Neural cell (in vitro differentiated cells): ENCODE results near the gene RHBDD3. TPM values are rescaled to one million over a fixed set of nuclear protein-coding genes. Genes with fewer than 3 reads are reported as not detected.

ENCODE experiments used
- H2AFZ ChIP-seq: fragments of 200-600, 300-800 bp; sonication (generic), shearing (Covaris generic); 2 replicates; pipeline ENCODE4 v1.6.0; 2014; ENCODE audit warnings: low read depth, mild to moderate bottlenecking, antibody characterized with exemption, low read length, moderate library complexity
- H3F3A ChIP-seq: fragments of 200-600 bp; shearing (Covaris generic); 2 replicates; pipeline ENCODE4 v1.6.1; 2016; ENCODE audit warnings: mild to moderate bottlenecking, moderate library complexity, mixed read lengths, antibody characterized with exemption, low read length; ENCODE audit not compliant: insufficient read depth, poor library complexity, severe bottlenecking
- H3K27ac ChIP-seq: fragments of 200-600, 300-800 bp; sonication (generic), shearing (Covaris generic); 2 replicates; pipeline ENCODE4 v1.5.1; 2014; ENCODE audit warnings: mild to moderate bottlenecking, low read length, moderate library complexity
- H3K27me3 ChIP-seq: fragments of 300-800, 200-600 bp; sonication (generic), shearing (Covaris generic); 2 replicates; pipeline ENCODE4 v1.6.0; 2014; ENCODE audit warnings: mild to moderate bottlenecking, low read depth, low read length, moderate library complexity; ENCODE audit not compliant: insufficient read depth
- H3K36me3 ChIP-seq: fragments of 300-800, 200-600 bp; sonication (generic), shearing (Covaris generic); 2 replicates; pipeline ENCODE4 v1.5.1; 2014; ENCODE audit warnings: mild to moderate bottlenecking, antibody characterized with exemption, low read length, moderate library complexity; ENCODE audit not compliant: insufficient read depth
- H3K4me2 ChIP-seq: fragments of 300-800, 200-600 bp; sonication (generic), shearing (Covaris generic); 2 replicates; pipeline ENCODE4 v1.6.0; 2014; ENCODE audit warnings: mild to moderate bottlenecking, low read length
- H3K4me3 ChIP-seq: fragments of 300-800, 200-600 bp; sonication (generic), shearing (Covaris generic); 2 replicates; pipeline ENCODE4 v1.5.1; 2014; ENCODE audit warnings: mild to moderate bottlenecking, low read length, moderate library complexity
- H3K79me2 ChIP-seq: fragments of 200-600 bp; shearing (Covaris generic); replicated peaks from 2 replicates; pipeline ENCODE4 v1.6.0; 2014; ENCODE audit warnings: mild to moderate bottlenecking, low read length, moderate library complexity; ENCODE audit not compliant: insufficient read depth
- H3K9ac ChIP-seq: fragments of 300-800, 200-600 bp; sonication (generic), shearing (Covaris generic); 2 replicates; pipeline ENCODE4 v1.6.1; 2016; ENCODE audit warnings: mild to moderate bottlenecking, low read length, mixed read lengths
- H3K9me2 ChIP-seq: fragments of 200-600 bp; shearing (Covaris generic); 2 replicates; pipeline ENCODE4 v1.6.1; 2016; ENCODE audit warnings: mild to moderate bottlenecking, low read length, mixed read lengths; ENCODE audit not compliant: insufficient read depth
- H3K9me3 ChIP-seq: fragments of 200-600, 300-800 bp; sonication (generic), shearing (Covaris generic); 2 replicates; pipeline ENCODE4 v1.6.1; 2016; ENCODE audit warnings: mild to moderate bottlenecking, mixed run types, low read length, moderate library complexity, mixed read lengths
- H4K20me1 ChIP-seq: fragments of 200-600 bp; shearing (Covaris generic); 2 replicates; pipeline ENCODE4 v1.6.1; 2016; ENCODE audit warnings: mild to moderate bottlenecking, mixed run types; ENCODE audit not compliant: insufficient read depth
- EP300 ChIP-seq: fragments of 450-650 bp; conservative IDR thresholded peaks from 2 replicates; pipeline ENCODE4 v1.6.1; 2014; ENCODE audit warnings: antibody characterized with exemption, mild to moderate bottlenecking, moderate library complexity; ENCODE audit not compliant: poor library complexity, severe bottlenecking
- EZH2 ChIP-seq: fragments of 200-600, 300-800 bp; shearing (Covaris generic), sonication (generic); IDR thresholded peaks from 2 replicates; pipeline ENCODE4 v1.6.1; 2014; ENCODE audit warnings: antibody characterized with exemption, low read length, borderline replicate concordance, mild to moderate bottlenecking; ENCODE audit not compliant: insufficient read depth, poor library complexity, severe bottlenecking
- MXI1 ChIP-seq: fragments of 450-650 bp; conservative IDR thresholded peaks from 2 replicates; pipeline ENCODE4 v1.6.1; 2014; ENCODE audit warnings: antibody characterized with exemption, mild to moderate bottlenecking; ENCODE audit not compliant: poor library complexity, severe bottlenecking
- POLR2AphosphoS5 ChIP-seq: IDR thresholded peaks from 2 replicates; pipeline ENCODE4 v1.6.1; 2012
- RAD21 ChIP-seq: fragments of 450-650 bp; conservative IDR thresholded peaks from 2 replicates; pipeline ENCODE4 v1.6.1; 2014; ENCODE audit warnings: antibody characterized with exemption, mild to moderate bottlenecking, moderate library complexity
- SMC3 ChIP-seq: fragments of 450-650 bp; conservative IDR thresholded peaks from 2 replicates; pipeline ENCODE4 v1.6.1; 2014; ENCODE audit warnings: antibody characterized with exemption, mild to moderate bottlenecking, moderate library complexity; ENCODE audit not compliant: poor library complexity
- TAF1 ChIP-seq: IDR thresholded peaks from 2 replicates; pipeline ENCODE4 v1.6.1; 2012; ENCODE audit warnings: low read depth
- polyA plus RNA-seq: library from polyadenylated mRNA; depleted of rRNA; stranded (reverse); fragments of >200 nt; gene quantifications from 2 replicates; pipeline ENCODE4 v1.2.3, GENCODE V29; 2014
- TF ChIP-seq, protein P1 (sequence below): IDR thresholded peaks from 2 replicates; pipeline ENCODE4 v1.6.1; 2012; ENCODE audit warnings: borderline replicate concordance
- TF ChIP-seq, protein P2 (sequence below): fragments of 450-650 bp; IDR thresholded peaks from 2 replicates; pipeline ENCODE4 v1.5.1; 2014; ENCODE audit warnings: antibody characterized with exemption, mild to moderate bottlenecking, moderate library complexity; ENCODE audit not compliant: poor library complexity, severe bottlenecking

Gene RHBDD3
- polyA plus RNA-seq, 1 donor from 2014 or later = 114 TPM

DNA sequence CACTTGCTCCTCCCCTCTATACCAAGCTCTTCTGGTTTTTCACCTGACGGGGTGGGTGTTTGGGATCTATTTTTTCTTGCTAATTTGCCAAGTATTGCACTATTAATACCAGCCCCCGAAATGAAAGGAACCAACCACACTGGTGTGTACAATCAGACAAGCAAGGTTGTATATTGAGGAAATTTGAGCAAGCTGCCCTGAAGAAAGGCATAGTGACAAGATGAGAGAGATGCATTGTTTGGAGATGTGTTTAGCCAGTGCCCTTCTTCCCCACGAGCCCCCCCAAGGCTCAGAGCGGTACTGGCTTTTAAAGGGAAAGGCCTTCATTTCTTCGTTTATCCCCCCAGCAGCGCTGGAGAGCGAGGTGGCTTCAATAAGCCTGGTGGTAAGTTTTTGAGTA is 23.4 kb upstream of the RHBDD3 start:
- no peak overlapping the region for H2AFZ ChIP-seq
- no peak overlapping the region for H3K9ac ChIP-seq
- no peak for TF ChIP-seq RAD21
- TF ChIP-seq POLR2AphosphoS5 = no peak
- no peak for TF ChIP-seq EZH2
- TF ChIP-seq MXI1 = no peak
- no peak for TF ChIP-seq EP300
- TF ChIP-seq, protein P1, sequence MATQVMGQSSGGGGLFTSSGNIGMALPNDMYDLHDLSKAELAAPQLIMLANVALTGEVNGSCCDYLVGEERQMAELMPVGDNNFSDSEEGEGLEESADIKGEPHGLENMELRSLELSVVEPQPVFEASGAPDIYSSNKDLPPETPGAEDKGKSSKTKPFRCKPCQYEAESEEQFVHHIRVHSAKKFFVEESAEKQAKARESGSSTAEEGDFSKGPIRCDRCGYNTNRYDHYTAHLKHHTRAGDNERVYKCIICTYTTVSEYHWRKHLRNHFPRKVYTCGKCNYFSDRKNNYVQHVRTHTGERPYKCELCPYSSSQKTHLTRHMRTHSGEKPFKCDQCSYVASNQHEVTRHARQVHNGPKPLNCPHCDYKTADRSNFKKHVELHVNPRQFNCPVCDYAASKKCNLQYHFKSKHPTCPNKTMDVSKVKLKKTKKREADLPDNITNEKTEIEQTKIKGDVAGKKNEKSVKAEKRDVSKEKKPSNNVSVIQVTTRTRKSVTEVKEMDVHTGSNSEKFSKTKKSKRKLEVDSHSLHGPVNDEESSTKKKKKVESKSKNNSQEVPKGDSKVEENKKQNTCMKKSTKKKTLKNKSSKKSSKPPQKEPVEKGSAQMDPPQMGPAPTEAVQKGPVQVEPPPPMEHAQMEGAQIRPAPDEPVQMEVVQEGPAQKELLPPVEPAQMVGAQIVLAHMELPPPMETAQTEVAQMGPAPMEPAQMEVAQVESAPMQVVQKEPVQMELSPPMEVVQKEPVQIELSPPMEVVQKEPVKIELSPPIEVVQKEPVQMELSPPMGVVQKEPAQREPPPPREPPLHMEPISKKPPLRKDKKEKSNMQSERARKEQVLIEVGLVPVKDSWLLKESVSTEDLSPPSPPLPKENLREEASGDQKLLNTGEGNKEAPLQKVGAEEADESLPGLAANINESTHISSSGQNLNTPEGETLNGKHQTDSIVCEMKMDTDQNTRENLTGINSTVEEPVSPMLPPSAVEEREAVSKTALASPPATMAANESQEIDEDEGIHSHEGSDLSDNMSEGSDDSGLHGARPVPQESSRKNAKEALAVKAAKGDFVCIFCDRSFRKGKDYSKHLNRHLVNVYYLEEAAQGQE = no peak
- no peak for TF ChIP-seq TAF1
- TF ChIP-seq, protein P2, sequence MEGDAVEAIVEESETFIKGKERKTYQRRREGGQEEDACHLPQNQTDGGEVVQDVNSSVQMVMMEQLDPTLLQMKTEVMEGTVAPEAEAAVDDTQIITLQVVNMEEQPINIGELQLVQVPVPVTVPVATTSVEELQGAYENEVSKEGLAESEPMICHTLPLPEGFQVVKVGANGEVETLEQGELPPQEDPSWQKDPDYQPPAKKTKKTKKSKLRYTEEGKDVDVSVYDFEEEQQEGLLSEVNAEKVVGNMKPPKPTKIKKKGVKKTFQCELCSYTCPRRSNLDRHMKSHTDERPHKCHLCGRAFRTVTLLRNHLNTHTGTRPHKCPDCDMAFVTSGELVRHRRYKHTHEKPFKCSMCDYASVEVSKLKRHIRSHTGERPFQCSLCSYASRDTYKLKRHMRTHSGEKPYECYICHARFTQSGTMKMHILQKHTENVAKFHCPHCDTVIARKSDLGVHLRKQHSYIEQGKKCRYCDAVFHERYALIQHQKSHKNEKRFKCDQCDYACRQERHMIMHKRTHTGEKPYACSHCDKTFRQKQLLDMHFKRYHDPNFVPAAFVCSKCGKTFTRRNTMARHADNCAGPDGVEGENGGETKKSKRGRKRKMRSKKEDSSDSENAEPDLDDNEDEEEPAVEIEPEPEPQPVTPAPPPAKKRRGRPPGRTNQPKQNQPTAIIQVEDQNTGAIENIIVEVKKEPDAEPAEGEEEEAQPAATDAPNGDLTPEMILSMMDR = no peak
- TF ChIP-seq SMC3 = no peak
- H3K27me3 ChIP-seq = no peaks in the 10 kb centered on the region
- H3K9me2 ChIP-seq = no peaks in the 10 kb centered on the region
- H3K79me2 ChIP-seq = peaks cover 14% of the 10 kb centered on the region
- no peak overlapping the region for H3K27ac ChIP-seq
- H3K4me2 ChIP-seq = no peak overlapping the region
- no peaks in the 10 kb centered on the region for H3F3A ChIP-seq
- H3K36me3 ChIP-seq = peaks cover 23% of the 10 kb centered on the region
- H3K4me3 ChIP-seq = no peak overlapping the region
- no peaks in the 10 kb centered on the region for H3K9me3 ChIP-seq
- peaks cover 5% of the 10 kb centered on the region for H4K20me1 ChIP-seq

DNA sequence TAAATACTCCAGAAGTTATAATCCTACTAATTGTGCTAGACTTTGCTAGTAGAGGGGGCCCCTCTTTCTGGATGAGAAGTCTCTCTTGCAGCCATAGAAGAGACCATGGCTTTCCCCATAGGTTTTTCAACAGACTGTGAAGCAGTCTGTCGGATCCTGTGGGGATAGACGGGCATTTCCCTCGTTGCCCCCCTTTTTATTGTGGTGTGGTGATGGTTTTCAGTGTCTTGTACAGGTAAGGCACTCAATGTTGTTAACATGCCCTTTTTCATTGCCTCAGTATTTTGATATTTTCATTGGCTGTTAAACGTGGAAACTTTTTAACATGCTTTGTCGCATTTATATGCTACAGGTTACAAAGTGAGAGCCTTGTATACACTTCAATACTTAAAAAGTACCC is 22.3 kb upstream of the RHBDD3 start:
- H3F3A ChIP-seq = no peaks in the 10 kb centered on the region
- no peak overlapping the region for H3K4me2 ChIP-seq
- H3K9me3 ChIP-seq = no peaks in the 10 kb centered on the region
- no peak overlapping the region for H3K9ac ChIP-seq
- H3K79me2 ChIP-seq = peaks cover 14% of the 10 kb centered on the region
- no peaks in the 10 kb centered on the region for H3K27me3 ChIP-seq
- H3K9me2 ChIP-seq = no peaks in the 10 kb centered on the region
- no peak for TF ChIP-seq TAF1
- no peak for TF ChIP-seq POLR2AphosphoS5
- TF ChIP-seq SMC3 = no peak
- peaks cover 5% of the 10 kb centered on the region for H4K20me1 ChIP-seq
- peaks cover 14% of the 10 kb centered on the region for H3K36me3 ChIP-seq
- H3K27ac ChIP-seq = no peak overlapping the region
- no peak overlapping the region for H3K4me3 ChIP-seq
- no peak overlapping the region for H2AFZ ChIP-seq

DNA sequence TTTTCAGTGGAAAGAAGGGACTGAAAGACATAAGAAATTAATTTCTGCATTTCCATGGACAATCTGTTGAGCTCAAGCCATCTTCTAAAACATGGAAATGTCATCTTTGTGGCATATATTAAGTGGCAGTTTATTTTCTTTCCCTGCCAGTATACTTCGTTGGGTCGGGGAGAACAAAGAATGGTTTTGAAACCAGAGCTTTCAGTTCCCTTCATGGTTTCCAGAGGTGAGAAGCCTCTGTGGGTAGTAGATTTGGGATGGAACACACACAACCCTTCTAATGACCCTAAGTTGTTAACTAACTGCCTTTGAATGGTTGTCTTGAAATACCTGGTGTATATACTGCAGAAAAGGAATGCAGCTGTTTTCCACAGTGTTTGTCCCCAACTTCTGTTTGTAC is 21.1 kb upstream of the RHBDD3 start:
- TF ChIP-seq, protein P2 = no peak
- TF ChIP-seq MXI1 (no peak), TAF1 (no peak), EZH2 (no peak), POLR2AphosphoS5 (no peak), EP300 (no peak), SMC3 (no peak), RAD21 (no peak)
- TF ChIP-seq, protein P1 = no peak
- Histone ChIP-seq H3F3A (no peaks in the 10 kb centered on the region), H3K79me2 (peaks cover 19% of the 10 kb centered on the region), H3K9me3 (no peaks in the 10 kb centered on the region), H3K27me3 (no peaks in the 10 kb centered on the region), H3K27ac (no peak overlapping the region), H3K4me2 (no peak overlapping the region), H2AFZ (no peak overlapping the region), H3K36me3 (peaks cover 14% of the 10 kb centered on the region), H3K9me2 (no peaks in the 10 kb centered on the region), H4K20me1 (peaks cover 5% of the 10 kb centered on the region), H3K9ac (no peak overlapping the region), H3K4me3 (no peak overlapping the region)
